Panc1 (cell line): ENCODE measurements around the gene HLA-A. TPM values are rescaled to one million over a fixed set of nuclear protein-coding genes. Genes with fewer than 3 reads are reported as not detected.

Experiments
- ATAC-seq: fragments of 200-7000 bp; cut with Tn5 transposase; 2 replicates; pipeline ENCODE4 v1.9.1; 2020; ENCODE audit warnings: mild to moderate bottlenecking, moderate library complexity
- BruUV-seq: library from RNA; stranded (reverse); fragments of 400-500 nt; replicated peaks from 2 replicates; lab custom pipeline; 2021; lab: Mats Ljungman, UMichigan
- CTCF ChIA-PET: fragments of 300-600 bp; sonication (Branson Sonifier 250); formaldehyde crosslinking; loops from one replicate; lab custom pipeline; 2022; ENCODE audit warnings: antibody characterized with exemption; lab: Charles Lee
- POLR2A ChIA-PET: fragments of 300-600 bp; sonication (Branson Sonifier 250); formaldehyde crosslinking; loops from one replicate; lab custom pipeline; 2022; ENCODE audit warnings: antibody characterized with exemption; lab: Charles Lee
- DNase-seq: peaks from one replicate; pipeline ENCODE4 v3.0.0-alpha.2; 2010; ENCODE audit warnings: low read depth, low spot score
- H3K27ac ChIP-seq: 2 replicates; pipeline ENCODE4 v1.5.1; 2011; ENCODE audit warnings: mild to moderate bottlenecking, low read length, inconsistent platforms
- H3K27me3 ChIP-seq: fragments of 200-500 bp; sonication (Bioruptor generic); 2 replicates; pipeline ENCODE4 v1.6.0; 2014; ENCODE audit warnings: low read length, inconsistent platforms; ENCODE audit not compliant: control insufficient read depth, insufficient read depth
- H3K36me3 ChIP-seq: fragments of 200-500 bp; sonication (Bioruptor generic); 2 replicates; pipeline ENCODE4 v1.5.1; 2014; ENCODE audit warnings: inconsistent platforms, mild to moderate bottlenecking, low read length, moderate library complexity; ENCODE audit not compliant: control insufficient read depth, insufficient read depth
- H3K4me1 ChIP-seq: 2 replicates; pipeline ENCODE4 v1.5.1; 2011; ENCODE audit warnings: inconsistent platforms, mild to moderate bottlenecking, low read length, moderate library complexity; ENCODE audit not compliant: control insufficient read depth, insufficient read depth
- H3K4me3 ChIP-seq, 2 experiments: 2 replicates each; pipeline ENCODE4 v1.5.1; 2011 to 2012; ENCODE audit warnings: low read depth in 2 of 2, low read length in 2 of 2, mild to moderate bottlenecking in 2 of 2, inconsistent platforms in 1 of 2, moderate library complexity in 1 of 2
- H3K9me3 ChIP-seq: fragments of 200-500 bp; sonication (Bioruptor generic); 2 replicates; pipeline ENCODE4 v1.5.1; 2014; ENCODE audit warnings: low read depth, mild to moderate bottlenecking, inconsistent platforms, low read length, moderate library complexity; ENCODE audit not compliant: control insufficient read depth, insufficient read depth
- CTCF ChIP-seq: fragments of 450-650 bp; IDR thresholded peaks from 2 replicates; pipeline ENCODE4 v1.5.1; 2017; ENCODE audit warnings: mild to moderate bottlenecking
- POLR2AphosphoS5 ChIP-seq: IDR thresholded peaks from 2 replicates; pipeline ENCODE4 v1.6.1; 2012; ENCODE audit warnings: mild to moderate bottlenecking, low read depth, low read length, moderate library complexity
- REST ChIP-seq, 2 experiments: IDR thresholded peaks; 2 replicates each; pipeline ENCODE4 v1.6.1; 2011 to 2012; ENCODE audit warnings: low read depth in 2 of 2, control low read depth in 1 of 2, low read length in 1 of 2, mild to moderate bottlenecking in 1 of 2, moderate library complexity in 1 of 2; ENCODE audit not compliant: insufficient read depth in 1 of 2
- SIN3A ChIP-seq: IDR thresholded peaks from 2 replicates; pipeline ENCODE4 v1.6.1; 2012; ENCODE audit warnings: low read depth, mild to moderate bottlenecking, low read length, moderate library complexity, borderline replicate concordance; ENCODE audit not compliant: insufficient read depth
- TCF7L2 ChIP-seq: IDR thresholded peaks from 2 replicates; pipeline ENCODE4 v1.6.1; 2011; ENCODE audit warnings: mild to moderate bottlenecking, low read depth, low read length, inconsistent platforms
- in situ Hi-C: cut with HindIII; loops from 2 replicates; pipeline ENCODE4 v1.10.0; 2016; ENCODE audit warnings: low sequenced_read_pairs, low pct_unique_long_range_greater_than_20kb
- intact Hi-C: fragments of 100-400 bp; cut with micrococcal nuclease; formaldehyde crosslinking; loops from one replicate; pipeline ENCODE4 v1.10.0; 2022; ENCODE audit not compliant: unreplicated experiment
- total RNA-seq: library from RNA; stranded (reverse); gene quantifications from one replicate; pipeline ENCODE4 v1.2.1, GENCODE V29; 2021; ENCODE audit not compliant: unreplicated experiment

HLA-A gene
- total RNA-seq, 1 experiment from 2014 or later, result 397 TPM

GRCh38 chr6:29905286-29905685 lies 37.0 kb upstream of the HLA-A start:
- Histone ChIP-seq H3K9me3 (no peaks in the 10 kb centered on the region), H3K27ac (no peak overlapping the region), H3K27me3 (no peaks in the 10 kb centered on the region; the same call in 1 of the 2 replicates), H3K36me3 (no peaks in the 10 kb centered on the region), H3K4me3 (no peak overlapping the region), H3K4me1 (no peaks in the 10 kb centered on the region)
- in situ Hi-C loops (no loop called here), intact Hi-C loops (no loop called here)
- no TSS peak for BruUV-seq
- ChIA-PET POLR2A (no interaction called here), CTCF (no interaction called here)
- DNase-seq, result no peak
- TF ChIP-seq CTCF (no peak), REST (IDR thresholded peaks at IDR 0.05; ENCODE audit: insufficient read depth in 1 of 2, low read depth in 2 of 2, low read length in 1 of 2) (no peak), SIN3A (no peak), TCF7L2 (no peak), POLR2AphosphoS5 (no peak)
- no peak for ATAC-seq

- in situ Hi-C loops (no loop called here), intact Hi-C loops (no loop called here)
- H3K9me3 ChIP-seq, result no peaks in the 10 kb centered on the region
- BruUV-seq, result no TSS peak
- POLR2A ChIA-PET, result no interaction called here
- H3K4me1 ChIP-seq, result no peaks in the 10 kb centered on the region
- H3K36me3 ChIP-seq, result no peaks in the 10 kb centered on the region
- DNase-seq, result no peak
- no peak for TF ChIP-seq REST (IDR thresholded peaks at IDR 0.05; ENCODE audit: insufficient read depth in 1 of 2, low read depth in 2 of 2, low read length in 1 of 2)
- no peak for TF ChIP-seq CTCF
- no peak for TF ChIP-seq TCF7L2
- no peak for TF ChIP-seq POLR2AphosphoS5
- no peak for TF ChIP-seq SIN3A
- no peaks in the 10 kb centered on the region; the same call in 1 of the 2 replicates for H3K27me3 ChIP-seq
- no peak overlapping the region for H3K27ac ChIP-seq
- CTCF ChIA-PET, result no interaction called here
- no peak for ATAC-seq
- no peak overlapping the region for H3K4me3 ChIP-seq
These were observed 34.5 kb upstream of the HLA-A start for GRCh38 chr6:29907637-29908340.
